A172 (cell line): ENCODE measurements around the gene CDH13. TPM values are rescaled to one million over a fixed set of nuclear protein-coding genes. Genes with fewer than 3 reads are reported as not detected.

Experiments used
- DNase-seq: peaks from one replicate; pipeline ENCODE4 v3.0.0-alpha.2; 2015; ENCODE audit warnings: low spot score
- total RNA-seq: library from RNA; depleted of rRNA; stranded (reverse); fragments of >200 nt; shearing (Covaris generic); gene quantifications from 2 replicates; pipeline ENCODE4 v1.2.3, GENCODE V29; 2014

Gene CDH13
- total RNA-seq, 1 experiment from 2014 or later = 158 TPM

GRCh38 chr16:83040174-83040573, 413.4 kb downstream of the CDH13 start:
- peak; percentile 92 for DNase-seq

- no peak for DNase-seq
These were observed 417.8 kb downstream of the CDH13 start for GRCh38 chr16:83044589-83044988.

- no peak for DNase-seq
These were observed 419.0 kb downstream of the CDH13 start for GRCh38 chr16:83045790-83046189.

GRCh38 chr16:83046664-83047063, 419.9 kb downstream of the CDH13 start:
- no peak for DNase-seq

GRCh38 chr16:83051451-83051850, 424.7 kb downstream of the CDH13 start:
- no peak for DNase-seq

GRCh38 chr16:83054283-83054682, 427.5 kb downstream of the CDH13 start:
- no peak for DNase-seq

- DNase-seq = no peak
These were observed 431.6 kb downstream of the CDH13 start for GRCh38 chr16:83058376-83058775.

GRCh38 chr16:83059237-83059636, 432.5 kb downstream of the CDH13 start:
- DNase-seq = no peak

GRCh38 chr16:83066011-83066410, 439.2 kb downstream of the CDH13 start:
- DNase-seq = no peak

GRCh38 chr16:83066881-83067280, 440.1 kb downstream of the CDH13 start:
- DNase-seq = no peak

GRCh38 chr16:83068686-83069085, 441.9 kb downstream of the CDH13 start:
- DNase-seq = peak; percentile 5

- DNase-seq = no peak
These were observed 443.8 kb downstream of the CDH13 start for GRCh38 chr16:83070416-83071209.

- DNase-seq = no peak
These were observed 449.2 kb downstream of the CDH13 start for GRCh38 chr16:83075956-83076355.

GRCh38 chr16:83083361-83083760, 456.6 kb downstream of the CDH13 start:
- no peak for DNase-seq

GRCh38 chr16:83085660-83086059, 458.9 kb downstream of the CDH13 start:
- DNase-seq = no peak

GRCh38 chr16:83095941-83096692, 469.3 kb downstream of the CDH13 start:
- no peak for DNase-seq

- peak; percentile 18 for DNase-seq
These were observed 471.8 kb downstream of the CDH13 start for GRCh38 chr16:83098536-83098935.

GRCh38 chr16:83100679-83101078, 473.9 kb downstream of the CDH13 start:
- no peak for DNase-seq

GRCh38 chr16:83102336-83102735, 475.6 kb downstream of the CDH13 start:
- DNase-seq = no peak

- no peak for DNase-seq
These were observed 478.7 kb downstream of the CDH13 start for GRCh38 chr16:83105279-83106077.

- no peak for DNase-seq
These were observed 482.8 kb downstream of the CDH13 start for GRCh38 chr16:83109490-83110125.

- no peak for DNase-seq
These were observed 483.5 kb downstream of the CDH13 start for GRCh38 chr16:83110269-83110668.
